Measurements from ENCODE around the gene JAZF1. TPM values are rescaled to one million over a fixed set of nuclear protein-coding genes. Genes with fewer than 3 reads are reported as not detected.

The JAZF1 gene
- total RNA-seq, 1 experiment from 2014 or later, result 9.1 TPM

- Histone ChIP-seq H3K27me3 (ENCODE audit: insufficient read depth, low read length) (no peaks in the 10 kb centered on the region), H3K56ac (ENCODE audit: insufficient read length, low read depth, low read length) (no peak overlapping the region), H3K79me2 (ENCODE audit: insufficient read depth, low read length) (peaks cover 10% of the 10 kb centered on the region; the same call in 1 of the 2 replicates), H3K4me2 (ENCODE audit: insufficient read depth, insufficient read length, low read length) (no peak overlapping the region), H3K9ac (ENCODE audit: extremely low read depth, insufficient read length, low read length) (no peak overlapping the region), H4K8ac (replicated peaks; ENCODE audit: insufficient read length, low read depth, low read length) (no peak overlapping the region), H2BK120ac (ENCODE audit: low read depth, low read length, poor library complexity, severe bottlenecking) (no peak overlapping the region), H4K20me1 (ENCODE audit: control insufficient read depth, insufficient read depth, insufficient read length) (no peaks in the 10 kb centered on the region), H3T11ph (ENCODE audit: low read length) (no peak overlapping the region), H2BK20ac (ENCODE audit: low read depth, low read length, poor library complexity, severe bottlenecking) (no peak overlapping the region), H4K91ac (ENCODE audit: insufficient read length, low read depth, low read length) (no peak overlapping the region), H3K23ac (ENCODE audit: insufficient read length, low read depth, low read length) (no peak overlapping the region), H3K14ac (ENCODE audit: insufficient read depth, low read length) (no peak overlapping the region), H2AK5ac (ENCODE audit: insufficient read length, low read length) (no peak overlapping the region), H2BK15ac (ENCODE audit: low read depth, low read length) (no peak overlapping the region), H2BK12ac (ENCODE audit: insufficient read length, low read depth, low read length) (no peak overlapping the region), H3K18ac (ENCODE audit: insufficient read length, low read depth, low read length) (no peak overlapping the region), H3K79me1 (ENCODE audit: insufficient read depth, low read depth, low read length, poor library complexity, severe bottlenecking) (no peaks in the 10 kb centered on the region), H3K4ac (ENCODE audit: low read depth, low read length) (no peak overlapping the region), H3K9me3 (ENCODE audit: control insufficient read depth, low read depth, low read length) (no peaks in the 10 kb centered on the region), H3K27ac (ENCODE audit: insufficient read length, low read depth, low read length) (no peak overlapping the region), H4K5ac (ENCODE audit: insufficient read length, low read depth, low read length) (no peak overlapping the region), H2BK5ac (ENCODE audit: insufficient read length, low read length) (no peak overlapping the region), H3K23me2 (ENCODE audit: insufficient read length, low read depth, low read length, poor library complexity, severe bottlenecking) (peaks cover 9% of the 10 kb centered on the region), H3K4me1 (ENCODE audit: insufficient read depth, low read length) (peaks cover 19% of the 10 kb centered on the region), H2AFZ (ENCODE audit: low read length) (no peak overlapping the region)
- Mint-ChIP-seq H3K27ac (no peak overlapping the region), H3K36me3 (ENCODE audit: insufficient read depth in 1 of 3, low read depth in 3 of 3) (peaks cover 0 to 2% (median 0%) of the 10 kb centered on the region in 3 experiments; a peak in 1 of 7 replicates), H3K27me3 (ENCODE audit: low read depth) (peaks cover 9% of the 10 kb centered on the region), H3K4me1 (peaks cover 28 to 48% of the 10 kb centered on the region in 2 experiments), H3K4me3 (no peak overlapping the region), H3K9me3 (peaks cover 0 to 2% of the 10 kb centered on the region in 2 experiments; a peak in 1 of 5 replicates)
- TF ChIP-seq, protein P1, sequence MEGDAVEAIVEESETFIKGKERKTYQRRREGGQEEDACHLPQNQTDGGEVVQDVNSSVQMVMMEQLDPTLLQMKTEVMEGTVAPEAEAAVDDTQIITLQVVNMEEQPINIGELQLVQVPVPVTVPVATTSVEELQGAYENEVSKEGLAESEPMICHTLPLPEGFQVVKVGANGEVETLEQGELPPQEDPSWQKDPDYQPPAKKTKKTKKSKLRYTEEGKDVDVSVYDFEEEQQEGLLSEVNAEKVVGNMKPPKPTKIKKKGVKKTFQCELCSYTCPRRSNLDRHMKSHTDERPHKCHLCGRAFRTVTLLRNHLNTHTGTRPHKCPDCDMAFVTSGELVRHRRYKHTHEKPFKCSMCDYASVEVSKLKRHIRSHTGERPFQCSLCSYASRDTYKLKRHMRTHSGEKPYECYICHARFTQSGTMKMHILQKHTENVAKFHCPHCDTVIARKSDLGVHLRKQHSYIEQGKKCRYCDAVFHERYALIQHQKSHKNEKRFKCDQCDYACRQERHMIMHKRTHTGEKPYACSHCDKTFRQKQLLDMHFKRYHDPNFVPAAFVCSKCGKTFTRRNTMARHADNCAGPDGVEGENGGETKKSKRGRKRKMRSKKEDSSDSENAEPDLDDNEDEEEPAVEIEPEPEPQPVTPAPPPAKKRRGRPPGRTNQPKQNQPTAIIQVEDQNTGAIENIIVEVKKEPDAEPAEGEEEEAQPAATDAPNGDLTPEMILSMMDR (conservative IDR thresholded peaks at IDR 0.05), result no peak
- no peak for DNase-seq
- WGBS (ENCODE audit: extremely low coverage, insufficient read length, low lambda C conversion rate), result no CpG with 5 or more reads among the region's 1 CpG
These were observed 2.8 kb downstream of the JAZF1 start for GRCh38 chr7:28177836-28178235.
